T-helper 1 cell treated with Interleukin-12 subunit alpha and Interleukin-12 subunit beta and Interleukin-4 antibody, amounts not matched to agents 30 μg/mL and 1 μg/mL, for 36 hours (primary cell): ENCODE results near the gene TMEM212.

ENCODE experiments used
- H3K27ac Mint-ChIP-seq: one replicate; pipeline ENCODE4 v1.8.0; 2021; ENCODE audit warnings: mild to moderate bottlenecking, mixed read lengths
- H3K27me3 Mint-ChIP-seq: one replicate; pipeline ENCODE4 v1.8.0; 2021; ENCODE audit warnings: low read depth, mixed read lengths
- H3K36me3 Mint-ChIP-seq: one replicate; pipeline ENCODE4 v1.8.0; 2021; ENCODE audit warnings: low read depth, mixed read lengths
- H3K4me1 Mint-ChIP-seq: one replicate; pipeline ENCODE4 v1.8.0; 2021; ENCODE audit warnings: low read depth, mixed read lengths
- H3K4me3 Mint-ChIP-seq: one replicate; pipeline ENCODE4 v1.8.0; 2021; ENCODE audit warnings: mild to moderate bottlenecking, moderate library complexity, mixed read lengths
- H3K9me3 Mint-ChIP-seq: one replicate; pipeline ENCODE4 v1.8.0; 2021; ENCODE audit warnings: mixed read lengths

Gene TMEM212

GRCh38 chr3:171874251-171874681, 31.1 kb downstream of the TMEM212 start:
- Mint-ChIP-seq H3K4me1 (peaks cover 4% of the 10 kb centered on the region), H3K36me3 (no peaks in the 10 kb centered on the region), H3K9me3 (no peaks in the 10 kb centered on the region), H3K4me3 (no peak overlapping the region), H3K27me3 (peaks cover 16% of the 10 kb centered on the region), H3K27ac (no peak overlapping the region)

- no peaks in the 10 kb centered on the region for H3K36me3 Mint-ChIP-seq
- no peak overlapping the region for H3K27ac Mint-ChIP-seq
- H3K9me3 Mint-ChIP-seq: no peaks in the 10 kb centered on the region
- H3K4me3 Mint-ChIP-seq: no peak overlapping the region
- H3K27me3 Mint-ChIP-seq: peaks cover 18% of the 10 kb centered on the region
- H3K4me1 Mint-ChIP-seq: peaks cover 4% of the 10 kb centered on the region
Observed at GRCh38 chr3:171874879-171875278, 31.7 kb downstream of the TMEM212 start.

GRCh38 chr3:171875923-171876412, 32.8 kb downstream of the TMEM212 start:
- peaks cover 22% of the 10 kb centered on the region for H3K27me3 Mint-ChIP-seq
- no peak overlapping the region for H3K27ac Mint-ChIP-seq
- no peak overlapping the region for H3K4me3 Mint-ChIP-seq
- H3K4me1 Mint-ChIP-seq: peaks cover 4% of the 10 kb centered on the region
- no peaks in the 10 kb centered on the region for H3K9me3 Mint-ChIP-seq
- no peaks in the 10 kb centered on the region for H3K36me3 Mint-ChIP-seq

- Mint-ChIP-seq H3K9me3 (no peaks in the 10 kb centered on the region), H3K36me3 (no peaks in the 10 kb centered on the region), H3K4me3 (no peak overlapping the region), H3K27ac (no peak overlapping the region), H3K27me3 (peaks cover 29% of the 10 kb centered on the region), H3K4me1 (peaks cover 4% of the 10 kb centered on the region)
Observed at GRCh38 chr3:171876680-171877147, 33.6 kb downstream of the TMEM212 start.

- no peak overlapping the region for H3K27ac Mint-ChIP-seq
- peaks cover 29% of the 10 kb centered on the region for H3K27me3 Mint-ChIP-seq
- H3K36me3 Mint-ChIP-seq: no peaks in the 10 kb centered on the region
- H3K4me3 Mint-ChIP-seq: no peak overlapping the region
- peaks cover 4% of the 10 kb centered on the region for H3K4me1 Mint-ChIP-seq
- no peaks in the 10 kb centered on the region for H3K9me3 Mint-ChIP-seq
Observed at GRCh38 chr3:171878461-171879225, 35.5 kb downstream of the TMEM212 start.

- Mint-ChIP-seq H3K27ac (no peak overlapping the region), H3K4me3 (no peak overlapping the region), H3K36me3 (no peaks in the 10 kb centered on the region), H3K4me1 (peaks cover 4% of the 10 kb centered on the region), H3K27me3 (peaks cover 35% of the 10 kb centered on the region), H3K9me3 (no peaks in the 10 kb centered on the region)
Observed at GRCh38 chr3:171879472-171879871, 36.3 kb downstream of the TMEM212 start.

GRCh38 chr3:171880101-171880870, 37.1 kb downstream of the TMEM212 start:
- H3K27me3 Mint-ChIP-seq: peaks cover 34% of the 10 kb centered on the region
- H3K4me1 Mint-ChIP-seq: peaks cover 4% of the 10 kb centered on the region
- no peak overlapping the region for H3K27ac Mint-ChIP-seq
- H3K9me3 Mint-ChIP-seq: no peaks in the 10 kb centered on the region
- H3K36me3 Mint-ChIP-seq: no peaks in the 10 kb centered on the region
- no peak overlapping the region for H3K4me3 Mint-ChIP-seq

- H3K27ac Mint-ChIP-seq: no peak overlapping the region
- no peaks in the 10 kb centered on the region for H3K36me3 Mint-ChIP-seq
- peaks cover 4% of the 10 kb centered on the region for H3K4me1 Mint-ChIP-seq
- peaks cover 34% of the 10 kb centered on the region for H3K27me3 Mint-ChIP-seq
- no peak overlapping the region for H3K4me3 Mint-ChIP-seq
- H3K9me3 Mint-ChIP-seq: no peaks in the 10 kb centered on the region
Observed at GRCh38 chr3:171881251-171881650, 38.1 kb downstream of the TMEM212 start.

GRCh38 chr3:171883257-171883892, 40.2 kb downstream of the TMEM212 start:
- no peak overlapping the region for H3K4me3 Mint-ChIP-seq
- peaks cover 30% of the 10 kb centered on the region for H3K27me3 Mint-ChIP-seq
- no peaks in the 10 kb centered on the region for H3K4me1 Mint-ChIP-seq
- H3K27ac Mint-ChIP-seq: no peak overlapping the region
- H3K36me3 Mint-ChIP-seq: no peaks in the 10 kb centered on the region
- H3K9me3 Mint-ChIP-seq: no peaks in the 10 kb centered on the region

GRCh38 chr3:171883893-171884279, 40.7 kb downstream of the TMEM212 start:
- Mint-ChIP-seq H3K4me3 (no peak overlapping the region), H3K36me3 (no peaks in the 10 kb centered on the region), H3K27ac (no peak overlapping the region), H3K27me3 (peaks cover 26% of the 10 kb centered on the region), H3K9me3 (no peaks in the 10 kb centered on the region), H3K4me1 (no peaks in the 10 kb centered on the region)

GRCh38 chr3:171888466-171888865, 45.3 kb downstream of the TMEM212 start:
- peaks cover 17% of the 10 kb centered on the region for H3K27me3 Mint-ChIP-seq

GRCh38 chr3:171890398-171890797, 47.2 kb downstream of the TMEM212 start:
- no peaks in the 10 kb centered on the region for H3K4me1 Mint-ChIP-seq

More at GRCh38 chr3:171888466-171888865, 45.3 kb downstream of the TMEM212 start:
- no peaks in the 10 kb centered on the region for H3K36me3 Mint-ChIP-seq
- no peak overlapping the region for H3K4me3 Mint-ChIP-seq
- no peak overlapping the region for H3K27ac Mint-ChIP-seq
- no peaks in the 10 kb centered on the region for H3K4me1 Mint-ChIP-seq
- H3K9me3 Mint-ChIP-seq: no peaks in the 10 kb centered on the region

GRCh38 chr3:171892457-171892856, 49.3 kb downstream of the TMEM212 start:
- Mint-ChIP-seq H3K4me3 (no peak overlapping the region), H3K9me3 (no peaks in the 10 kb centered on the region), H3K4me1 (no peaks in the 10 kb centered on the region), H3K27ac (no peak overlapping the region), H3K27me3 (peaks cover 25% of the 10 kb centered on the region), H3K36me3 (peaks cover 2% of the 10 kb centered on the region)

More at GRCh38 chr3:171890398-171890797, 47.2 kb downstream of the TMEM212 start:
- Mint-ChIP-seq H3K36me3 (peaks cover 2% of the 10 kb centered on the region), H3K9me3 (no peaks in the 10 kb centered on the region), H3K4me3 (no peak overlapping the region), H3K27me3 (peaks cover 20% of the 10 kb centered on the region), H3K27ac (no peak overlapping the region)

GRCh38 chr3:171895291-171895690, 52.1 kb downstream of the TMEM212 start:
- H3K27ac Mint-ChIP-seq: no peak overlapping the region
- H3K9me3 Mint-ChIP-seq: no peaks in the 10 kb centered on the region
- H3K27me3 Mint-ChIP-seq: peaks cover 28% of the 10 kb centered on the region
- no peaks in the 10 kb centered on the region for H3K4me1 Mint-ChIP-seq
- peaks cover 2% of the 10 kb centered on the region for H3K36me3 Mint-ChIP-seq
- no peak overlapping the region for H3K4me3 Mint-ChIP-seq
